ENCODE results near the gene PACS2. TPM values are rescaled to one million over a fixed set of nuclear protein-coding genes. Genes with fewer than 3 reads are reported as not detected.
"Not testable (repeated sequence)": the region's sequence is repeated elsewhere in the genome, so short reads cannot be mapped to it uniquely, and the experiment has no call there.

PACS2 gene
- total RNA-seq, 2 donors from 2014 or later: 117 to 121 TPM

DNA sequence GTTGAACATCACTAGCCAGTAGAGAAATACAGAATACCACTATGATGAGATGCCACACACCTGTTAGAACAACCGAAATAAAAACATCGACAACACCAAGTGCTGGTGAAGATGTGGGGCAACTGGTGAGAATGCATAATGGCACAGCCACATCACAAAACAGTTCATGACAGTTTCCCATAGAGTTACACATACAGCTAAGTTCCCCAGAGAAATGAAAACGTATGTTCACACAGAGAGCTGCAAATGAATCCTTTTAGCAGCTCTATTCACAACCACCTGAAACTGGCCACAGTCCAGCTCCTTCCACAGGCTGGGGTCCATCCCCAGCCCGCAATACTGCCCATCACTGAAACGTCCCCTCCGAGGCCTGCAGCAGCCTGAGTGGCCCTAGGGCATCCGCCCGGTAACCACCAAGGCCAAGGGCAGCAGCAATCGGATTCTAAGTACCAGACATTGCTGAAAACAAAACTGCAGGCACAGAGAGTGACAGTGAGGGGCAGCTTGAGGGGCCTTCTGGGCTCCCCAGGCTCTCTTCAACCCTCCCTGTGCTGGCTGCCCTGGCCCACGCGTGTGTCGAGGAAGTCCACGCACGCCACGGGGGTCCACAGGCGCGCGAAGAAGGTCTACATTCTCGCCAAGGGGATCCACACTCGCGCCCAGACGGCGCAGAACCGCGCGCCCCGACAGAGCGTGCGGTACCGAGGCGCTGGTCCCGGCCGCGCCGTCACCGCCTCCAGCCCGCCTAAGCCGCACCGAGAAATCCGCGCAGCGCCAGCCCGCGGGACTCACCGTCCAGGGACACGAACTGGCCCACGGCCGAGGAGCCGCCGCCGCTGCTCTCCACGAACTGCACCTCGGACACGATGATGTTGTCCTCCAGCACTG lies 14.7 kb upstream of the PACS2 start:
- DNase-seq: no peak
- Histone ChIP-seq H3K27me3 (ENCODE audit: control insufficient read depth, insufficient read depth, low read length, poor library complexity, severe bottlenecking) (no peaks in the 10 kb centered on the region), H3K9me3 (ENCODE audit: control insufficient read depth, low read length) (no peaks in the 10 kb centered on the region), H3K36me3 (ENCODE audit: control insufficient read depth, insufficient read depth, low read length) (no peaks in the 10 kb centered on the region), H3K9ac (ENCODE audit: extremely low read depth, low read length, poor library complexity, severe bottlenecking) (peak overlapping the region; percentile 67), H3K4me1 (ENCODE audit: control insufficient read depth, insufficient read depth, low read length) (no peaks in the 10 kb centered on the region), H3K4me3 (ENCODE audit: low read length) (peak overlapping the region; percentile 94), H3K27ac (ENCODE audit: low read depth, low read length) (peak overlapping the region; percentile 38)
- Mint-ChIP-seq H3K9me3 (peaks cover 2% of the 10 kb centered on the region), H3K4me1 (peaks cover 6% of the 10 kb centered on the region), H3K36me3 (ENCODE audit: low read depth) (peaks cover 9% of the 10 kb centered on the region), H3K27me3 (ENCODE audit: insufficient read depth) (peaks cover 15% of the 10 kb centered on the region), H3K4me3 (peak overlapping the region; percentile 73), H3K27ac (peak overlapping the region; percentile 58)
- 12 to 32% methylated on average over 19 to 54 of the region's 54 CpGs for WGBS, 2 experiments (ENCODE audit: insufficient coverage in 1 of 2, insufficient read length in 1 of 2)
- TF ChIP-seq, protein P1, sequence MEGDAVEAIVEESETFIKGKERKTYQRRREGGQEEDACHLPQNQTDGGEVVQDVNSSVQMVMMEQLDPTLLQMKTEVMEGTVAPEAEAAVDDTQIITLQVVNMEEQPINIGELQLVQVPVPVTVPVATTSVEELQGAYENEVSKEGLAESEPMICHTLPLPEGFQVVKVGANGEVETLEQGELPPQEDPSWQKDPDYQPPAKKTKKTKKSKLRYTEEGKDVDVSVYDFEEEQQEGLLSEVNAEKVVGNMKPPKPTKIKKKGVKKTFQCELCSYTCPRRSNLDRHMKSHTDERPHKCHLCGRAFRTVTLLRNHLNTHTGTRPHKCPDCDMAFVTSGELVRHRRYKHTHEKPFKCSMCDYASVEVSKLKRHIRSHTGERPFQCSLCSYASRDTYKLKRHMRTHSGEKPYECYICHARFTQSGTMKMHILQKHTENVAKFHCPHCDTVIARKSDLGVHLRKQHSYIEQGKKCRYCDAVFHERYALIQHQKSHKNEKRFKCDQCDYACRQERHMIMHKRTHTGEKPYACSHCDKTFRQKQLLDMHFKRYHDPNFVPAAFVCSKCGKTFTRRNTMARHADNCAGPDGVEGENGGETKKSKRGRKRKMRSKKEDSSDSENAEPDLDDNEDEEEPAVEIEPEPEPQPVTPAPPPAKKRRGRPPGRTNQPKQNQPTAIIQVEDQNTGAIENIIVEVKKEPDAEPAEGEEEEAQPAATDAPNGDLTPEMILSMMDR (conservative IDR thresholded peaks at IDR 0.05): no peak

DNA sequence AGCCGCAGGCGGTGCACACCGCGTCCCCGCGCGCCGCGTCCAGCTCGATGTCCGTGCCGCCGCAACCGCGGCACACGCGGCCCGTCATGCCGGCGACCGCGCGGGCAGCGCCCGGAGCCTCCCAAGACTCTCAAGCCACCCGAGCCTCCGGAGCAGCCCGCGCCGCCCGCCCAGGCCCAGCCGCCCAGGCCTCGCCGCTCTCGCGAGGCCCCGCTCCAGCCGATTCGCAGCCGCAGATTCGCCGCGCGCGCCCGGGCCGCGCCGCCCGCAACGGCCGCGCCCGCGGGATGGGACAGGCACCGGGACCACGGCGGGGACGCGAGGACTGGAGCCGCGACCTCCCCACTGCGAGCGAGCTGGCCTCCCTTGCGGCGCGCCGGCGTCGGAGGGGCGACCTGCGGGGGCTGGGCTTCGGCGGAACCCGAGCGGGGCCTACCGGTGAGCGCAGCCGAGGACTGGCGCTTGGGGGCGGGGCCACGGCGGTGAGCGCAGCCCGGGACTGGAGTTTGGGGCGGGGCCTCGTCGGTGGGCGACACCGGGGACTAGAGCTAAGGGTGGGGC lies 13.9 kb upstream of the PACS2 start, which contains the start of gene BRF1:
BRF1 (minus strand) TSS at position 460 of the 561 bp plus-strand sequence; CDS start at position 88, 372 bp downstream.
- peak within 1 kb of the TSS; percentile 73 for H3K4me3 Mint-ChIP-seq
- peaks cover 6% of the 10 kb centered on the region for H3K4me1 Mint-ChIP-seq
- Histone ChIP-seq H3K9me3 (ENCODE audit: control insufficient read depth, low read length) (no peaks in the 10 kb centered on the region), H3K36me3 (ENCODE audit: control insufficient read depth, insufficient read depth, low read length) (no peaks in the 10 kb centered on the region), H3K9ac (ENCODE audit: extremely low read depth, low read length, poor library complexity, severe bottlenecking) (peak within 1 kb of the TSS; percentile 67), H3K27me3 (ENCODE audit: control insufficient read depth, insufficient read depth, low read length, poor library complexity, severe bottlenecking) (no peaks in the 10 kb centered on the region), H3K27ac (ENCODE audit: low read depth, low read length) (peak within 1 kb of the TSS; percentile 84), H3K4me1 (ENCODE audit: control insufficient read depth, insufficient read depth, low read length) (no peaks in the 10 kb centered on the region), H3K4me3 (ENCODE audit: low read length) (peak within 1 kb of the TSS; percentile 94)
- peak within 1 kb of the TSS; percentile 91 for H3K27ac Mint-ChIP-seq
- DNase-seq: peak; percentile 99
- H3K36me3 Mint-ChIP-seq (ENCODE audit: low read depth): peaks cover 9% of the 10 kb centered on the region
- TF ChIP-seq, protein P1 (conservative IDR thresholded peaks at IDR 0.05): no peak
- WGBS, 2 experiments (ENCODE audit: insufficient coverage in 1 of 2, insufficient read length in 1 of 2): 0% methylated on average over 16 to 90 of the region's 90 CpGs
- H3K27me3 Mint-ChIP-seq (ENCODE audit: insufficient read depth): peaks cover 15% of the 10 kb centered on the region
- peaks cover 2% of the 10 kb centered on the region for H3K9me3 Mint-ChIP-seq

DNA sequence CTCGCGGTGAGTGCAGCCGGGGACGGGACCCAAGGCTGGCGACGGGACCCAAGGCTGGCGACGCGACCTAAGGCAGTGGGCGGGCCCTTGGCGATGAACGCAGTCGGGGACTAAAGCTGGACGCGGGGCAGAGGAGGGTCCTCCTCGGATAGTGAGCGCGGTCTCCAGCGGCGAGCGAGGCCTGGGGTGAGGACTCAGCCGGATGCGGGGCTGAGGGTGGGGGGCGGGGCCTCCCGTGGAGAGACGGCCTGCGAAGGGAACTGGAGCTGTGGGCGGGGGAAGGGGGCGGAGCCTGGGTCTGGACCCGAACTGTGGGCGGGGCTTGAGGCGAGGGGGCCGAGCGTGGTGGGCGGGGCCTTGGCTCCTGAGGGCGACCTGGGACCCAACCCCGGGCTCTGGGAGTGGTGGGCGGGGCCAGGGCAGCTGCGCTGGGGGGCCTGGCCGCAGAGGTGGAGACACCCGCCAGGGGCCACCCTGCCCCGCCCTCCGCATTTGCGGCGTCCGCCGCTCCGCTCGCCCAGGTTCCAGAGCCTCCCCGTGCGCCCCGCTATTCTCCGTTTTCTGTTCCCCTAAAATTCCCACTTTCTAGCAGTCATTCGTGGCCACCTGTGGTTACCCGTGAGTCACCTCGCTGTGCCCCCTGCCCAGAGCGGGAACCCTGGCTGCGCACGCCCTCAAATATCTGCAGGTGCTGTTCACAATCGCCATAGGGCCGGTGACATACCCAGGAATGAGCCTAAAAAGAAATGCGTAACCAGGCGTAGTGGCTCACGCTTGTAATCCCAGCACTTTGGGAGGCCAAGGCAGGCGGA lies 13.2 kb upstream of the PACS2 start:
- TF ChIP-seq, protein P1 (conservative IDR thresholded peaks at IDR 0.05): no peak
- H3K36me3 Mint-ChIP-seq (ENCODE audit: low read depth): peaks cover 9% of the 10 kb centered on the region

DNA sequence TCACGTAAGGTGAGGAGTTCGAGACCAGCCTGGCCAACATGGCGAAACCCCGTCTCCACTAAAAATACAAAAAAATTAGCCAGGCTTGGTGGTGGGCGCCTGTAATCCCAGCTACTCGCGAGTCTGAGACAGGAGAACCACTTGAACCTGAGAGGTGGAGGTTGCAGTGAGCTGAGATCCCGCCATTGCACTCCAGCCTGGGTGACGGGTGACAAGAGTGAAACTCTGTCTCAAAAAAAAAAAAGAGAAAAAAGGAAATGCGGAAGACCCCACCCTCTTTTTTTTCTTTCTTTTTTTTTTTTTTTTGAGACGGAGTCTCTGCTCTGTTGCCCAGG lies 12.7 kb upstream of the PACS2 start:
- not testable (repeated sequence) for H3K27ac Mint-ChIP-seq; H3K9me3 Mint-ChIP-seq; H3K36me3 Mint-ChIP-seq (ENCODE audit: low read depth)

More for the DNA sequence above, 13.2 kb upstream of the PACS2 start:
- Histone ChIP-seq H3K4me1 (ENCODE audit: control insufficient read depth, insufficient read depth, low read length) (no peaks in the 10 kb centered on the region), H3K9ac (ENCODE audit: extremely low read depth, low read length, poor library complexity, severe bottlenecking) (no peak overlapping the region), H3K9me3 (ENCODE audit: control insufficient read depth, low read length) (no peaks in the 10 kb centered on the region), H3K4me3 (ENCODE audit: low read length) (peak overlapping the region; percentile 94), H3K27ac (ENCODE audit: low read depth, low read length) (peak overlapping the region; percentile 84), H3K36me3 (ENCODE audit: control insufficient read depth, insufficient read depth, low read length) (no peaks in the 10 kb centered on the region), H3K27me3 (ENCODE audit: control insufficient read depth, insufficient read depth, low read length, poor library complexity, severe bottlenecking) (no peaks in the 10 kb centered on the region)
- WGBS, 2 experiments (ENCODE audit: insufficient coverage in 1 of 2, insufficient read length in 1 of 2): 1 to 5% methylated on average over 26 to 65 of the region's 65 CpGs
- peaks cover 2% of the 10 kb centered on the region for H3K9me3 Mint-ChIP-seq
- DNase-seq: peak; percentile 100
- peaks cover 15% of the 10 kb centered on the region for H3K27me3 Mint-ChIP-seq (ENCODE audit: insufficient read depth)
- peak overlapping the region; percentile 73 for H3K4me3 Mint-ChIP-seq
- H3K27ac Mint-ChIP-seq: peak overlapping the region; percentile 91
- peaks cover 6% of the 10 kb centered on the region for H3K4me1 Mint-ChIP-seq

More for the DNA sequence above, 12.7 kb upstream of the PACS2 start:
- H3K4me1 Mint-ChIP-seq; H3K27me3 ChIP-seq (ENCODE audit: control insufficient read depth, insufficient read depth, low read length, poor library complexity, severe bottlenecking); H3K9ac ChIP-seq (ENCODE audit: extremely low read depth, low read length, poor library complexity, severe bottlenecking); H3K36me3 ChIP-seq (ENCODE audit: control insufficient read depth, insufficient read depth, low read length); DNase-seq; H3K4me1 ChIP-seq (ENCODE audit: control insufficient read depth, insufficient read depth, low read length); H3K27ac ChIP-seq (ENCODE audit: low read depth, low read length); H3K9me3 ChIP-seq (ENCODE audit: control insufficient read depth, low read length): not testable (repeated sequence)
- peak overlapping the region; percentile 94 for H3K4me3 ChIP-seq (ENCODE audit: low read length)
- Mint-ChIP-seq H3K4me3 (peak overlapping the region; percentile 73), H3K27me3 (ENCODE audit: insufficient read depth) (peaks cover 15% of the 10 kb centered on the region)
- 37 to 71% methylated on average over 4 to 11 of the region's 11 CpGs for WGBS, 2 experiments (ENCODE audit: insufficient coverage in 1 of 2, insufficient read length in 1 of 2)
